HG02840 (cell line): ENCODE data around the gene SLC66A2.

Experiments
- ATAC-seq: cut with Tn5 transposase; IDR thresholded peaks from one replicate; pipeline ENCODE4 v1.9.1; 2021; ENCODE audit warnings: mild to moderate bottlenecking, moderate library complexity, moderate number of reproducible peaks; ENCODE audit not compliant: unreplicated experiment, low FRiP score

The SLC66A2 gene

GRCh38 chr18:79853993-79854364, 97.5 kb downstream of the SLC66A2 start:
- no peak for ATAC-seq

- ATAC-seq, result no peak
Measured at GRCh38 chr18:79853303-79853992, 98.0 kb downstream of the SLC66A2 start.

GRCh38 chr18:79852561-79853302, 98.7 kb downstream of the SLC66A2 start:
- ATAC-seq, result no peak
